ENCODE measurements around the gene TBPL2.

DNA sequence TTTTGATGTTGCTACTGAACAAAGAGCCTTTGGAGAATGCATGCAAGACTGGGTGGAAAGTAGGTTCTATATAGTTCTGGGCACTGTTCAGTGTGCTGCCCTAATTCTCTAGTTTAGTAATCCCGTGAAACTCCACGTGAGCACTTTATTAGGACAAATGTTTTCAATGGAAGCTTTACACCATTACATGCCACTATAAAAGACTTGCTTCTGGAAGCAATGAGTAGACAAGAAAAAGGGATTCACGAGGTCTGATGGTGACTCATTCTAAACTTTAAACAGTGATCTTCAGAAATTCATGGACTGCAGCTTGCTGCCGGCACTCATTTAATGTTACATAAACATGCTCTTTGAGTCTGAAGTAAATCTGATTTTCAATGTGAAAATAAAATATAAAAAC, 51.1 kb downstream of the TBPL2 start:
- TF ChIP-seq, protein P1, sequence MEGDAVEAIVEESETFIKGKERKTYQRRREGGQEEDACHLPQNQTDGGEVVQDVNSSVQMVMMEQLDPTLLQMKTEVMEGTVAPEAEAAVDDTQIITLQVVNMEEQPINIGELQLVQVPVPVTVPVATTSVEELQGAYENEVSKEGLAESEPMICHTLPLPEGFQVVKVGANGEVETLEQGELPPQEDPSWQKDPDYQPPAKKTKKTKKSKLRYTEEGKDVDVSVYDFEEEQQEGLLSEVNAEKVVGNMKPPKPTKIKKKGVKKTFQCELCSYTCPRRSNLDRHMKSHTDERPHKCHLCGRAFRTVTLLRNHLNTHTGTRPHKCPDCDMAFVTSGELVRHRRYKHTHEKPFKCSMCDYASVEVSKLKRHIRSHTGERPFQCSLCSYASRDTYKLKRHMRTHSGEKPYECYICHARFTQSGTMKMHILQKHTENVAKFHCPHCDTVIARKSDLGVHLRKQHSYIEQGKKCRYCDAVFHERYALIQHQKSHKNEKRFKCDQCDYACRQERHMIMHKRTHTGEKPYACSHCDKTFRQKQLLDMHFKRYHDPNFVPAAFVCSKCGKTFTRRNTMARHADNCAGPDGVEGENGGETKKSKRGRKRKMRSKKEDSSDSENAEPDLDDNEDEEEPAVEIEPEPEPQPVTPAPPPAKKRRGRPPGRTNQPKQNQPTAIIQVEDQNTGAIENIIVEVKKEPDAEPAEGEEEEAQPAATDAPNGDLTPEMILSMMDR (IDR thresholded peaks at IDR 0.05; ENCODE audit: insufficient read depth, low read length) = no peak
- no peak for TF ChIP-seq POLR2AphosphoS5 (IDR thresholded peaks at IDR 0.05; ENCODE audit: low read depth)
